Measurements from ENCODE around the gene VPS13D.

- TF ChIP-seq FOXK1 (CRISPR knock-in tag; IDR thresholded peaks at IDR 0.05) (no peak), USF1 (CRISPR knock-in tag; IDR thresholded peaks at IDR 0.05) (no peak), E2F4 (CRISPR knock-in tag; IDR thresholded peaks at IDR 0.05; ENCODE audit: borderline replicate concordance, low read depth) (no peak), CTCF (IDR thresholded peaks at IDR 0.05) (no peak), PREB (CRISPR knock-in tag; IDR thresholded peaks at IDR 0.05; ENCODE audit: borderline replicate concordance) (no peak), CREB1 (CRISPR knock-in tag; IDR thresholded peaks at IDR 0.05) (no peak), ERG (CRISPR knock-in tag; IDR thresholded peaks at IDR 0.05) (no peak), PRDM15 (CRISPR knock-in tag; IDR thresholded peaks at IDR 0.05) (no peak)
These were observed 313.9 kb downstream of the VPS13D start for GRCh38 chr1:12543740-12544154.

Measured in WTC11 (cell line).